GM12801 (cell line): Measurements from ENCODE around the gene MAN1C1.

Experiments used
- TF ChIP-seq, protein P1 (sequence below): IDR thresholded peaks from one replicate; pipeline ENCODE4 v1.5.1; 2011; ENCODE audit warnings: control low read depth; ENCODE audit not compliant: insufficient read length; ENCODE audit errors: extremely low read depth

Gene MAN1C1

DNA sequence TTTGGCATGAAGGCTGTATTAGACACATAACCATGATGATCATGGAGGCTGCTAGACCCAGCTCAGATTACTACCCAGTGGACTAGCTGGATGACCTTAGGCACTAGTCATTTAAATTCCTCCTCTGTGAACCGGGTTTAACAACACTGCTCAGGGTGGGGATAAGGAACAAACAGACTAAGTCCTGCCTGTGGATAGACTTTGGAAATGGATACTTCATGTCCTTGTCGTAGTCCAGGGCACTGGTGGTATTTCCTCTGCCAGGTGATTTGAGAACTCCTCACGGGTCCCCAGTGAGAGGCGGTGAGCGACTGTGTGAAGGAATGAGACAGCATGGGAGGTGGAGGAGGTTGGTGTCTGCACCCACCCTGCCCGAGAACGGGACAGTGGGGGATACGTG is 110.5 kb downstream of the MAN1C1 start:
- TF ChIP-seq, protein P1, sequence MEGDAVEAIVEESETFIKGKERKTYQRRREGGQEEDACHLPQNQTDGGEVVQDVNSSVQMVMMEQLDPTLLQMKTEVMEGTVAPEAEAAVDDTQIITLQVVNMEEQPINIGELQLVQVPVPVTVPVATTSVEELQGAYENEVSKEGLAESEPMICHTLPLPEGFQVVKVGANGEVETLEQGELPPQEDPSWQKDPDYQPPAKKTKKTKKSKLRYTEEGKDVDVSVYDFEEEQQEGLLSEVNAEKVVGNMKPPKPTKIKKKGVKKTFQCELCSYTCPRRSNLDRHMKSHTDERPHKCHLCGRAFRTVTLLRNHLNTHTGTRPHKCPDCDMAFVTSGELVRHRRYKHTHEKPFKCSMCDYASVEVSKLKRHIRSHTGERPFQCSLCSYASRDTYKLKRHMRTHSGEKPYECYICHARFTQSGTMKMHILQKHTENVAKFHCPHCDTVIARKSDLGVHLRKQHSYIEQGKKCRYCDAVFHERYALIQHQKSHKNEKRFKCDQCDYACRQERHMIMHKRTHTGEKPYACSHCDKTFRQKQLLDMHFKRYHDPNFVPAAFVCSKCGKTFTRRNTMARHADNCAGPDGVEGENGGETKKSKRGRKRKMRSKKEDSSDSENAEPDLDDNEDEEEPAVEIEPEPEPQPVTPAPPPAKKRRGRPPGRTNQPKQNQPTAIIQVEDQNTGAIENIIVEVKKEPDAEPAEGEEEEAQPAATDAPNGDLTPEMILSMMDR = no peak

DNA sequence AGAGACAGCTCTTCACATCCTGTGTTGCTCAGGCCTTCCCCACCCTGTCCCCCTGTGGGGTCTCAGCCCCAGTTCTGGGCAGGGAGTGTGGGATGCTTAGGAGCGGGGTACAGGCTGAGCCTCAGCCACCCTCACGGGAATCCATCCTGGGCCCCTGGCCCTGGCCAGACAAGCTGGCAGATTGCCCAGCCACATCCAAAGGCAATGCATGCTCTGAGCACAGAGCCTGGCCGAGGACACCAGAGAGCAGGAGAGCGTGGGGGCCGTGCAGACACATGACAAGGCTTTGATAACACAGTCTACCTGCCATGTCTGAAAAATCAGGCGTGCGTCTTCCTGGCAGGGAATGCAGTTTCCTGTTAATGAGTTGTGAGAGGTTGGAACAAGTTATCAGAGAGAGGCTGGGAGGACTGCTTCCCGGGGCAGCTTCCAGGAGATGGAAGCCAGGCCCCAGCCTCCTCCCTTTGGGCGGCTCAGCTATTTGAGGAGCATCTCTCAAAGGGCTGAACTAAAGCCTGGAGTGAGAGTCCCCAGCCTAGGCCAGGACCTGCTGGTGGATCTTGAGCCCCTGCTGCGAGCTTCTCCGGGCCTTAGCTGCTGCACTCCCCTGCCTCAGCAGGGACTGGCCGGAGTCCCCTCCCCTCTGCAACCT is 111.2 kb downstream of the MAN1C1 start:
- TF ChIP-seq, protein P1 = no peak

DNA sequence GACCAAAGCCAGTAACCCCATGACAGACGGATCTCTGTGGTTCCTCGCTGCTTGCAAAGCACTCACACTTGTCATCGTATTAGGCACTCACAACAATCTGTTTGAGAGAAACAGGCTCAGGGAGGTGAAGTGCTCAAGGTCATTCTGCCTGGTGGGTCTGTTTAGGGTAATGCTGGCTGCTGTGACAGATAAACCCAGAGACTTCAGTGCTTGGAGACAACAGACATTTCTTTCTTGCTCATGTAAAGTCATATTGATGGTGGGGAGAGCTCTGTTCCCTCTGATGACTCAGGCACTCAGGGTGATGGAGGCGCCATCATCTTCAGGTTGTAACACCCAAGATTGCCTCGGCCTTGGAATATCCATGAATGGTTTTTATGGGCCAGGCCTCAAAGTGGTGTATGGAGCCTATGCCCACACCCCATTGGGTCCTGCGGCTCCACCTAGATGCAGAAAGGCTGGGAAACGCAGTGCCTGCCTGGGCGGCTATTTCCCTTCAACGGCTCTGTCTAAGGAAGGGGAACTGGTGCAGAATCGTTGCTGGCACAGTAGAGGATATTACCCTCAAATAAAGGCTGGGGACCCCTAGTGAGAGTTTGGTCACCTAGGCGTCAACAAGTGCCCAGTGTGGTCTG is 111.8 kb downstream of the MAN1C1 start:
- TF ChIP-seq, protein P1 = no peak

DNA sequence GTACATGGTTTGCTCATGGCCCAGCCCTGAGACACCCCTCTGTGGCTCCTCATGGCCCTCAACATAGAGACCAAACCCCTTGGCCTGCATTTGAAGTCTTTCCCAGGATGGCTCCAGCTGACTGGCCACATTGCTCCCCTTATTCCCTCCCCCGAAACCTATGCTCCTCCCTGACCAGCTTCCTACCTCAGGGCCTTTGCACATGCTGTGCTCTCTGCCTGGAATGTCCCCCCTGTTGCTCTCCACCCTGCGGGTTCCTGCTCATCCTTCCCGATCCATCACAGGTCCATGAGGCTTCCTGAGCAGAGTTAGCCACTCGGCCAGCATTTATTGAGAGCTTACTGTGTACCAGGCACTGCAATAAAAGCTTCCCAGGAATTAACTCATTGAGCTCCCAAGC is 112.5 kb downstream of the MAN1C1 start:
- TF ChIP-seq, protein P1 = no peak

DNA sequence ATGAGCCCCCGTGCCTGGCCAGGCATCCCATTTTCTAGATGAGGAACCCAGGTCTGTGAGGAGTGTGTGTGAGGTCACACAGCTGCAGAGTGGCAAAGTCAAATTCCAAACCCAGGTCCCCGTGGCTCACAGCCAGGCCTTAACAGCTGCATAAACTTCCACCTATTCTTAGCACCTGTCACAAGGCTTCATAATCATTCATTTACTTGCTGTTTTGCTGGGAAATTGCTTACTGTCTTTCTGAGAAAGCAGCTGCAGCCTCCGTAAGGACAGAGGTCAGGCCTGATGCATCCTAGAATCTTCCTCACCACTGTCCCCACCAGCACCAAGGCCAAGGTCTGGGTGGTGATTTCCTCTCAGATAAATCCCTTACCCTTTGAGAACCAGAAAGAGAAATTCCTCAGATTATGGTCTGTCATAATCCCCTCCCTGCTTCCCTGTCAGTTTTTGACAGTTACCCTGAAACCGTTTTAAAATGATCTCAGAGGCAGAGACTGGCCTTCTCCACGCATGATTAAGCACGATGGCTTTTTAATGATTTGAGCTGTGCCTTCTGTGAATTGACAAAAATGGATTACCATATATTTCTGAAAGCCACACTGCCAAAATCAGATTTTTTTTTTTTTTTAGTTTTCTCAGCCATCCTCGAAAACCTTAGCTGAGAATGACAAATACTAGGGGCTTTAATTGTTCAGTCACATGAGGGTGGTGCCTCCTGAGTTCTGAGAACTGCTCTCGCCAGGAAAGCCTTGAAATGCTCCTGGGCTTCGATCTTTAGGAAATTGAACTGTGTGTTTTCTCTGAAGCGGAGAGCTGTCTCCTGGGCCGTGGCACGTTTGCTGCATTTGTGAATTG is 113.4 kb downstream of the MAN1C1 start:
- TF ChIP-seq, protein P1 = no peak

DNA sequence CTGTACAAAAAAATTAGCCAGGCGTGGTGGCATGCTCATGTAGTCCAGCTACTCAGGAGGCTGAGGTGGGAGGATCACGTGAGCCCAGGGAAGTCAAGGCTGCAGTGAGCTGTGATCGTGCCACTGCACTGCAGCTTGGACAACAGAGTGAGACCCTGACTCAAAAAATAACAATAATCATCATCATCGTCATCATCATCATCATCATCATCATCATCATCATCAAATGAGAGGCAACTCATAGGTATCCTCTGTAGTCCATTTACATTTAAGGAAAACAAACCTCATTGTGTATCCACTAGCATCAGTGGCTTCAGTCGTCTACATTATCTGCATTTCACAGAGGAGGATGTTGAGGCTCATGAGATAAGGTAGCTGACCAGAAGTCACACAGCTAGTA is 114.6 kb downstream of the MAN1C1 start:
- TF ChIP-seq, protein P1 = no peak

DNA sequence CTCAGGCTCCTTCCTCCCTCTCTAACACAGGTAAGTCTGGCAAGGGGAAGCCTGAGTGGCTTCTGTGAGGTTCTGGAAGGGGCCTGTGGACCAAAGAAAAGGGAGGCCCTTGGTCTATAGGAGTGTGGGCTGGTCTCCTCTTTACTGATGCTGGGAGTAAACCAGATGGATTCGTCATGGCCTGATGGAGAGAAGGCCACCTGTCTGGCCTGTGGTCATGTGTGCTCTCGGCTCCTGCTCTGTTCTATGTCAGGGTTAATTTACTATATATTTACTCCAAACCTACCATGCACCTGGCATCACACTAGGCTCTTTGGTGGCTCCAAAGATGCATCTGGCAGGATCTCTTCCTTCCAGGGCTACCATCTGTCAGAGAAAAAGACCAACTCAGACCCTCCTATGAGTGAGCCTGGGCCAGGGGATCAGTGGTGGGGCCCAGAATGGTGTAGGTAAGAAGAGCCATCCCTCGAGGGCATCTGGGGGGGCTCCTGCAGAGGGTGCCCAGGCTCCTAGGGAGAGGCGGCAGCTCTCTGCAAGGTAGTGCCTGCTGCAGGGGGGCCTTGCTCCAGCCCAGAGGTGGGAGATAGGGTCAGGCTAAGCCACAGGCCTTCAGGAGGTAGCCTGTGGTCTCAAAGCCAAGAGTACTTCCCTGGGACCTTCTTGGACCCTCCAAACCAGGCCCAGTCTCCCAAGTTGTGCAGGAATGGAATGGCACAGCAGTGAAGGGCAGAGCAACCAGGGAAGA is 115.2 kb downstream of the MAN1C1 start:
- TF ChIP-seq, protein P1 = no peak
